GM12875 (cell line): ENCODE measurements around the gene BCAS3.
A peak's percentile ranks its signal among the peaks of the same experiment; 100 is the strongest.

ENCODE experiments used
- H3K4me3 ChIP-seq: one replicate; pipeline ENCODE4 v1.5.1; 2011; ENCODE audit warnings: low read depth, low read length, control low read depth
- TF ChIP-seq, protein P1 (sequence below): IDR thresholded peaks from 2 replicates; pipeline ENCODE4 v1.5.1; 2011; ENCODE audit warnings: low read depth, mild to moderate bottlenecking, control low read depth, inconsistent platforms, low read length, moderate library complexity, borderline replicate concordance; ENCODE audit not compliant: insufficient read depth

BCAS3 gene

DNA sequence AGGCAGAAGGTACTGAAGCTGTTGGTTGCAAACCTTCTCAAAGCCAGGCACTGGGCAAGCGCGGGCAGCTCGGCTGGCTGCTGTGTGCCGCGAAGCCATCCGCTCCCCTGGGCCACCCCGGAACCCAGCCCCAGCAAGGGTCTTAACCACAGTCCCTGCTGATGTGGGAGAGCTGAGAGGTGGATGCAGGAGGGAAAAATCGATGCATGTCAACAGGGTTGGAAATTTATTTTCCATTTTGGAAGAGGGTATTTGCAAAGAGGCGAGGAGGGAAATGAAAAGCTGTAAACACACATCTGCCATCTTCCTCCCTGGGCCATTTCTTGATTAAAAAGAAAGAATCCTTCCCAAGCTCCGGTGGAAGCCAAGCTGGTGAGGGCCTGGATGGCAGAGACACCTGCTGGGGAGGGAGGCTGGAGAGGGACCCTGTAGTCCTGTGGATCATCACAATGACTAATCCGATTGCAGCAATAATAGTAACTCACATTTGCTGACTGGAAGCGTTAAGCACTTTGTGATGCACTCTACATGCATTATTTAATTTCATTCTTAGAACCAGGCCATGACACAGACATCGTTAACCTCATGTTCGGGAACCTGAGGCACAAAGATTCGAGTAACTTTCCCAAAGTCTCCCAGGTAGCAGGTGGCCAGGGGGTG is 708.1 kb downstream of the BCAS3 start:
- H3K4me3 ChIP-seq: no peak overlapping the region
- TF ChIP-seq, protein P1, sequence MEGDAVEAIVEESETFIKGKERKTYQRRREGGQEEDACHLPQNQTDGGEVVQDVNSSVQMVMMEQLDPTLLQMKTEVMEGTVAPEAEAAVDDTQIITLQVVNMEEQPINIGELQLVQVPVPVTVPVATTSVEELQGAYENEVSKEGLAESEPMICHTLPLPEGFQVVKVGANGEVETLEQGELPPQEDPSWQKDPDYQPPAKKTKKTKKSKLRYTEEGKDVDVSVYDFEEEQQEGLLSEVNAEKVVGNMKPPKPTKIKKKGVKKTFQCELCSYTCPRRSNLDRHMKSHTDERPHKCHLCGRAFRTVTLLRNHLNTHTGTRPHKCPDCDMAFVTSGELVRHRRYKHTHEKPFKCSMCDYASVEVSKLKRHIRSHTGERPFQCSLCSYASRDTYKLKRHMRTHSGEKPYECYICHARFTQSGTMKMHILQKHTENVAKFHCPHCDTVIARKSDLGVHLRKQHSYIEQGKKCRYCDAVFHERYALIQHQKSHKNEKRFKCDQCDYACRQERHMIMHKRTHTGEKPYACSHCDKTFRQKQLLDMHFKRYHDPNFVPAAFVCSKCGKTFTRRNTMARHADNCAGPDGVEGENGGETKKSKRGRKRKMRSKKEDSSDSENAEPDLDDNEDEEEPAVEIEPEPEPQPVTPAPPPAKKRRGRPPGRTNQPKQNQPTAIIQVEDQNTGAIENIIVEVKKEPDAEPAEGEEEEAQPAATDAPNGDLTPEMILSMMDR: no peak

DNA sequence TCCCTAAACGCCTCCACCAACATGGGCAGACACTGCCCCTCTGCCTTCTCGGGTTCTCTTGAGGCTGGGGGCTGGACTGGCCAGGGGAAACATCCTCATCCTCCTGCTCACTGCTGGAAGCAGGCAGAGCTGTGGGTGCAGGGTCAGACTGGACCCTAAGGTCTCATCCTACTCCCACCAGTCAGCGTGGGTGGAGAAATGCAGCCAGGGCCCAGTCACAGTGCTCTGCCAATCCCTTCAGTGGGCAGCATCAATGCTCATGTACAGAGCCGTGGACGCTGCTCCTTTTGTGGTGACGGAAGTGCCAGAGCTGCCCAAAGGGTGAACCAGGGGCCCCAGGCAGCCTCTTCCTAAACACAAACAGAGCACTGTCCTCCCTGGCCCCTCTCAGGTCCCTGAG is 708.6 kb downstream of the BCAS3 start:
- TF ChIP-seq, protein P1: no peak
- H3K4me3 ChIP-seq: no peak overlapping the region

DNA sequence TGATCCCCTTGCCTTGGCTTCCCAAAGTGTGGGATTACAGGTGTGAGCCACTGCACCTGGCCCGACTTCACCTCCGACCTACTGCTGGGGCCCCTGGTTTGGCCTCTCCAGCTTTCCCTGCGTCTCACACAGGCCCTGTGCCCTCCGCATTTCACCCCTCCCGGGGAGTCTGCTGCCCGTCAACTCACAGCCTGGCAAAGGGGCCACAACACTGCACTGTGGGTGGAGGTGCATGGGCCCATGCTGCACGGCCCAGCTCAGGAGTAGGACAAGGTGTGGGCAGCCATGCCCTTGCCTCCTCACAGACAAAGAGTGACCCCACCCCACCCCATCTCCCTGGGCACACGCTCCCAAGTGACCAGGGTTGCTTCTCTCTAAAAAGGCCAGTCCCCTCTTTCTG is 709.4 kb downstream of the BCAS3 start:
- TF ChIP-seq, protein P1: no peak
- H3K4me3 ChIP-seq: no peak overlapping the region

DNA sequence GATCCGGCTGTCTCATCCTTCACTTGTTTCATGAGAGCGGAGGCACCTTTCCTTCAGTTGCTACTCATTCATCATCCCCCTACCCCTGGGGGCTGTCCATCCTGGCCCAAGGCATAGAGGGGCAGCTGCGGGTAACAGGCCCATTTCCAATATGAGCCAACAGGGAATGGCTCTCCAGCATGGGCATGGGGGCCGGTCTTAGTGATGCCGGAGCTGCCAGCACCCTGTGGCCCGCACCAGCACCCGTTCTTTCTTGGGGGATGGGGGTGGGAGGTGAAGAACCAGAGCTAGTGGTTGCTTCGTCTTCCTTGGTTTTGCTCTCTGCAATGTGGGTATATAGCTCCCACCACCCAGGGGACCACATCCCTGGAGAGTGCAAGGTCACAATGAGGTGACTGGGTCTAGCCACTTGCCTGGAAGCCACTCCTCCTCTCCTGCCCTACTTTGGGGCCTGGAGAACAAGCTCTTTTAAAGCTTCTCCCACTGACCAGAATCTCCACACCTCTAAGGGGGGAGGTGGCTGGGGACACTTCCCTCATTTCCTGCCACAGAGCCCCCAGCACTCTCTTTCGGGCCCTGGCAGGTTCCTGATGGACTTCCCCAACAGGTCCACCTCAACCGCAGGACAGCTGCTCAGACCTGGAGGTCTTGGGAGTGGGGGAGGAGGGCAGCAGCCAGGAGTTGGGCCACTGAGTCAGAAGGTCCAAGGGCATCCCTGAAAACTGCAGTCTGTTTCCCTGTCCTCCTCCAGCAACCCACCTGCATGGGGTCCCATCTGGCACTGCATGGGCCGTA is 710.1 kb downstream of the BCAS3 start:
- TF ChIP-seq, protein P1: no peak
- no peak overlapping the region for H3K4me3 ChIP-seq

DNA sequence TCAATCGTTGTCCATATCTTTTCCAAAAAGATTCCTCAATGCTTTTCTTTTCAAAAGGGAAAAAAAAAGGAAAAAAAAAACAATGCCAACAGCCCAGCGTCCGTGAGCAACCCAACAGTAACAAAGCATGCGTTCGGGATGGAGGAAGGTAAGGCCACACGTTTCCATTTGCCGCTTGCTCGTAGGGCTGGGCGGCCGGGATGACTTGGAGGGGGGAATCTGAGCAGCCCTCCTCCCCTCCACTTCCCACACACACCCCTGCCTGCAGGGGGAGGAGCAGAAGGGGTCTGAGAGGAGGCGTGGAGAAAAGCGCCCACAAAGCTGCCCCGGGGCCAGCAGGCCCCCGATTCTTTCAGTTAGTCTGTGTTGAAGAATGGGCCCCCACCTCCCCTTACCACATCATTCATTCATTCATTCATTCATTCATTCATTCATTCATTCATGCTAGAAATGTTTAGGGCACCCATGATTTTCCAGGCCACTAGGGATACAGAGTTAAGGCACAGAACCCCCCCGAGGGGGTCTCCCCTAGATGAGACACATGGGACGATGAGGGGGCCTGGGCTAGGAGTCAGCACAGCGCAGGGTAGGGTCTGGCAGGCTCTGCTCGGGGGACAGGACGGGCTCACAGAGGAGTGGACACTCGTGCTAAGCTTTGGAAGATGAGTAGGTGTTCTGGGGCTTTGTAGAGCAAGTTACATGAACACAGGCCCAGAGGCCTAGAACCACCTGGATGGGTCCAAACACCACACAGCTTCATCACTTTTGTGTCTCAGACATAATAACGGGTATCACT is 711.1 kb downstream of the BCAS3 start:
- TF ChIP-seq, protein P1: no peak
- no peak overlapping the region for H3K4me3 ChIP-seq

DNA sequence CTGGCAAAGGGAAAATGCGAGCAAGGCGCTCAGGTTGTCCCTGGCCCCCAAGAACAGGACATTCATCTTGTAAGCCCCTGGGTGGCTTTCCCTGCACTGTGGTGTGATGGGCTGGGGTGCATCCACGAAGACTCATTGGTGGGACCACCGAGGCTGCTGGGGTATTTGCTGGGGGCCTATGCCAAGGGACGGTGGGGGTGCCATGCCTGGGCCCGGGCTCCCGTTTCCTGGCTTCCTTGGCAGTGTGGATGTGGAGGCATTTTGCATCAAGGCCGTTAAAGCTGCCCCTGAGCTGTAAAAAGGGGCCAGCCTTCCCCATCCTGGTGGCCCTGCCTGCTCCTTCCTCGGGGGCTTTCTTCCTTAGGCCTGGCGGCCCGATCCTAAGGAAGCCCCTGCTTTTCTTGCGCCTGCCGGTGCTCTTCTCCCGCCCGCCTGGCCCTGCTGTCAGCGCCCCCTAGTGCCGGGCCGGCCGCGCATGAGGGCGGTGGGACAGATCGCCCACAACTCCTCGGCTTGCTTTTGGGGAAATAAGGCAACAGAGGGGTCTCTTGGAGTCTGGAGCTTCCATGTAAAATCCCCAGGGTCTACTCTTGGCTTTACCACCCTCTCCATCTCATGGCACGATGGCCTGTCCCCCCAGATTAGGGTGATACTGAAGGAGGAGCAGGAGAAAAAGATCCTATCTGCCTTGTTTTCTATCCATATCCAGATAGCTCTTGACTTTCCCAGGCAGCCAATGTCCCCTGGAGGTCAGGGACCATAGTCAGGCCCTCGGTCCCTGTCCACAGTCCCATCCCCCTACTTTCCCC is 712.2 kb downstream of the BCAS3 start:
- no peak overlapping the region for H3K4me3 ChIP-seq
- TF ChIP-seq, protein P1: peak; percentile 94
